ENCODE results near the gene CD38. TPM values are rescaled to one million over a fixed set of nuclear protein-coding genes. Genes with fewer than 3 reads are reported as not detected.

CD38 gene
- polyA plus RNA-seq, 2 of the 4 experiments (the other 2 are of a cell fraction), result 7.8 to 12.4 TPM

DNA sequence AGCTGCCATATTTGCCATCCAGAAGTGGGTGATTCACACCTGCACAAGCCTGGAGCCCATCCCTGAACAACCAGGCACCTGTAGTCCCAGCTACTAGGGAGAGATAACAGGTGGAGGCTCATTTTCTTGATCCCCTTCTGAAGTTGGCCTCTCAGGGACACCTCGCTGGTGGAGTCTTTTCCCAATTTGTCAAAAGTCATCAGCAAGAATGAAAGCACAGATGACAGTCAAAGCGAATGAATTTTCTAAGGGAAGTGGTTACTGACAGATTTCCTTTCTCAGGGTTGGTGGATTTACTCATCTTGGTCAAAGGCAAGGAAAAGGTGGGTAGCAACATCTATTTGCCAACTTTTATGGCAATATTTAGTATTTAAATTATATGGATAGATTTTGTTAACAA is 123.9 kb downstream of the CD38 start:
- H3K4me1 ChIP-seq, result peaks cover 24% of the 10 kb centered on the region; the same call in 2 of the 3 replicates
- no peak for DNase-seq (ENCODE audit: low read depth in 1 of 2, low spot score in 1 of 2)
- no peak for FAIRE-seq
- no peak overlapping the region for H3K4me3 ChIP-seq
- H3K27ac ChIP-seq, result no peak overlapping the region
- no peak for TF ChIP-seq RCOR1 (IDR thresholded peaks at IDR 0.05; ENCODE audit: low read depth, low read length)
- no peak for TF ChIP-seq ZSCAN20 (CRISPR knock-in tag; IDR thresholded peaks at IDR 0.05)
- TF ChIP-seq ESRRA (IDR thresholded peaks at IDR 0.05; ENCODE audit: borderline replicate concordance, low read length), result no peak
- no peak for TF ChIP-seq CBX8 (IDR thresholded peaks at IDR 0.05)
- TF ChIP-seq NFE2L2 (conservative IDR thresholded peaks at IDR 0.05; ENCODE audit: low read length), result no peak
- TF ChIP-seq MYC (IDR thresholded peaks at IDR 0.05; ENCODE audit: borderline replicate concordance, low read length), result no peak
- TF ChIP-seq, protein P1, sequence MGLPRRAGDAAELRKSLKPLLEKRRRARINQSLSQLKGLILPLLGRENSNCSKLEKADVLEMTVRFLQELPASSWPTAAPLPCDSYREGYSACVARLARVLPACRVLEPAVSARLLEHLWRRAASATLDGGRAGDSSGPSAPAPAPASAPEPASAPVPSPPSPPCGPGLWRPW (IDR thresholded peaks at IDR 0.05), result no peak
- TF ChIP-seq ZNF302 (CRISPR knock-in tag; IDR thresholded peaks at IDR 0.05), result no peak
- no peak for TF ChIP-seq KDM1A (IDR thresholded peaks at IDR 0.05; ENCODE audit: low read depth)
- no peak for TF ChIP-seq TFCP2L1 (CRISPR knock-in tag; IDR thresholded peaks at IDR 0.05)
- no peak for TF ChIP-seq EP300 (IDR thresholded peaks at IDR 0.05)
- TF ChIP-seq, protein P2, sequence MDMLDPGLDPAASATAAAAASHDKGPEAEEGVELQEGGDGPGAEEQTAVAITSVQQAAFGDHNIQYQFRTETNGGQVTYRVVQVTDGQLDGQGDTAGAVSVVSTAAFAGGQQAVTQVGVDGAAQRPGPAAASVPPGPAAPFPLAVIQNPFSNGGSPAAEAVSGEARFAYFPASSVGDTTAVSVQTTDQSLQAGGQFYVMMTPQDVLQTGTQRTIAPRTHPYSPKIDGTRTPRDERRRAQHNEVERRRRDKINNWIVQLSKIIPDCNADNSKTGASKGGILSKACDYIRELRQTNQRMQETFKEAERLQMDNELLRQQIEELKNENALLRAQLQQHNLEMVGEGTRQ (IDR thresholded peaks at IDR 0.05), result no peak
- no peak for TF ChIP-seq ZC3H11A (IDR thresholded peaks at IDR 0.05)
- TF ChIP-seq ZFP36 (IDR thresholded peaks at IDR 0.05; ENCODE audit: borderline replicate concordance, partially characterized antibody), result no peak
- no peak for TF ChIP-seq EHMT2 (IDR thresholded peaks at IDR 0.05; ENCODE audit: low read depth)
- no peak for TF ChIP-seq RAD21 (conservative IDR thresholded peaks at IDR 0.05 in 1 of 2, IDR thresholded peaks at IDR 0.05 in 1 of 2)
- TF ChIP-seq NR3C1 (IDR thresholded peaks at IDR 0.05), result no peak
- TF ChIP-seq HOXA7 (CRISPR knock-in tag; IDR thresholded peaks at IDR 0.05), result no peak
- TF ChIP-seq, protein P3, sequence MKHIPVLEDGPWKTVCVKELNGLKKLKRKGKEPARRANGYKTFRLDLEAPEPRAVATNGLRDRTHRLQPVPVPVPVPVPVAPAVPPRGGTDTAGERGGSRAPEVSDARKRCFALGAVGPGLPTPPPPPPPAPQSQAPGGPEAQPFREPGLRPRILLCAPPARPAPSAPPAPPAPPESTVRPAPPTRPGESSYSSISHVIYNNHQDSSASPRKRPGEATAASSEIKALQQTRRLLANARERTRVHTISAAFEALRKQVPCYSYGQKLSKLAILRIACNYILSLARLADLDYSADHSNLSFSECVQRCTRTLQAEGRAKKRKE (CRISPR knock-in tag; IDR thresholded peaks at IDR 0.05; ENCODE audit: low read depth), result no peak
- TF ChIP-seq, protein P4, sequence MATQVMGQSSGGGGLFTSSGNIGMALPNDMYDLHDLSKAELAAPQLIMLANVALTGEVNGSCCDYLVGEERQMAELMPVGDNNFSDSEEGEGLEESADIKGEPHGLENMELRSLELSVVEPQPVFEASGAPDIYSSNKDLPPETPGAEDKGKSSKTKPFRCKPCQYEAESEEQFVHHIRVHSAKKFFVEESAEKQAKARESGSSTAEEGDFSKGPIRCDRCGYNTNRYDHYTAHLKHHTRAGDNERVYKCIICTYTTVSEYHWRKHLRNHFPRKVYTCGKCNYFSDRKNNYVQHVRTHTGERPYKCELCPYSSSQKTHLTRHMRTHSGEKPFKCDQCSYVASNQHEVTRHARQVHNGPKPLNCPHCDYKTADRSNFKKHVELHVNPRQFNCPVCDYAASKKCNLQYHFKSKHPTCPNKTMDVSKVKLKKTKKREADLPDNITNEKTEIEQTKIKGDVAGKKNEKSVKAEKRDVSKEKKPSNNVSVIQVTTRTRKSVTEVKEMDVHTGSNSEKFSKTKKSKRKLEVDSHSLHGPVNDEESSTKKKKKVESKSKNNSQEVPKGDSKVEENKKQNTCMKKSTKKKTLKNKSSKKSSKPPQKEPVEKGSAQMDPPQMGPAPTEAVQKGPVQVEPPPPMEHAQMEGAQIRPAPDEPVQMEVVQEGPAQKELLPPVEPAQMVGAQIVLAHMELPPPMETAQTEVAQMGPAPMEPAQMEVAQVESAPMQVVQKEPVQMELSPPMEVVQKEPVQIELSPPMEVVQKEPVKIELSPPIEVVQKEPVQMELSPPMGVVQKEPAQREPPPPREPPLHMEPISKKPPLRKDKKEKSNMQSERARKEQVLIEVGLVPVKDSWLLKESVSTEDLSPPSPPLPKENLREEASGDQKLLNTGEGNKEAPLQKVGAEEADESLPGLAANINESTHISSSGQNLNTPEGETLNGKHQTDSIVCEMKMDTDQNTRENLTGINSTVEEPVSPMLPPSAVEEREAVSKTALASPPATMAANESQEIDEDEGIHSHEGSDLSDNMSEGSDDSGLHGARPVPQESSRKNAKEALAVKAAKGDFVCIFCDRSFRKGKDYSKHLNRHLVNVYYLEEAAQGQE (IDR thresholded peaks at IDR 0.05), result no peak
- ATAC-seq, result no peak
- CTCF ChIA-PET, result interaction anchor here (0.8 to 3.2 kb wide), 2 partner anchors 19 to 54 kb away, joined by 3 to 18 read pairs; no protein-coding TSS in a partner anchor
- peaks cover 10% of the 10 kb centered on the region for H3K9me3 ChIP-seq
- 75% methylated on average over 2 of the region's 2 CpGs for WGBS (ENCODE audit: missing lambda C conversion rate)
- H3K4me2 ChIP-seq, result no peak overlapping the region
- POLR2A ChIA-PET, result no interaction called here

DNA sequence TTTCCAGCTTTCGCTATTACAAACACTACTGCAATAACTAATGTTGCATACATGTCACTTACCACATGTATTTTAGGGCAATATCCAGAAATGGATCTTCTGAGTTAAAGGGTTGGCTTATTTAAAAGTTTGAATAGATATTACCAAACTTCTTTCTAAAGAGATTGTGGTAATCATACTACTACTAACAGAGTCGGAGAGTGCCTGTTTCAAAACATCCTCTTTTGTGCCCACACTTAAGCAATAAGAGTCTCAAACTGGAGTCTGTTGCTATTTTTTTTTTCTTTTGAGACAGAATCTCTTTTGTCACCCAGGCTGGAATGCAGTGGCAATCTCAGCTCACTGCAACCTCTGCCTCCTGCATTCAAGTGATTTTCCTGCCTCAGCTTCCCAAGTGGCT is 124.6 kb downstream of the CD38 start:
- no peak for DNase-seq (ENCODE audit: low read depth in 1 of 2, low spot score in 1 of 2)
- FAIRE-seq, result no peak
- Histone ChIP-seq H3K9me3 (peaks cover 10% of the 10 kb centered on the region), H3K27ac (peak overlapping the region in 1 of 2 experiments; percentile 50; a peak in 1 of 6 replicates), H3K4me1 (peaks cover 17% of the 10 kb centered on the region; the same call in 2 of the 3 replicates), H3K4me3 (no peak overlapping the region), H3K4me2 (no peak overlapping the region)
- 93% methylated on average over 2 of the region's 2 CpGs for WGBS (ENCODE audit: missing lambda C conversion rate)
- POLR2A ChIA-PET, result no interaction called here
- CTCF ChIA-PET, result interaction anchor here (3.2 to 4.8 kb wide), 2 partner anchors 20 to 53 kb away, joined by 18 to 24 read pairs; no protein-coding TSS in a partner anchor
- no peak for ATAC-seq
- TF ChIP-seq POLR2AphosphoS2 (conservative IDR thresholded peaks at IDR 0.05; ENCODE audit: low read length) (no peak), ESRRA (IDR thresholded peaks at IDR 0.05; ENCODE audit: borderline replicate concordance, low read length) (no peak), EHMT2 (IDR thresholded peaks at IDR 0.05; ENCODE audit: low read depth) (no peak), JUN (IDR thresholded peaks at IDR 0.05) (no peak), HDAC2 (IDR thresholded peaks at IDR 0.05) (no peak), KDM5A (IDR thresholded peaks at IDR 0.05) (no peak), POLR2A (IDR thresholded peaks at IDR 0.05; ENCODE audit: low read length) (no peak), RCOR1 (IDR thresholded peaks at IDR 0.05; ENCODE audit: low read depth, low read length) (no peak), HOXA7 (CRISPR knock-in tag; IDR thresholded peaks at IDR 0.05) (no peak), TFCP2L1 (CRISPR knock-in tag; IDR thresholded peaks at IDR 0.05) (no peak), SMC3 (IDR thresholded peaks at IDR 0.05) (no peak), JUNB (IDR thresholded peaks at IDR 0.05) (no peak), EHF (CRISPR knock-in tag; IDR thresholded peaks at IDR 0.05) (no peak), SREBF2 (IDR thresholded peaks at IDR 0.05) (no peak), ZC3H11A (IDR thresholded peaks at IDR 0.05) (no peak), KDM1A (IDR thresholded peaks at IDR 0.05; ENCODE audit: low read depth) (no peak), CHD4 (IDR thresholded peaks at IDR 0.05; ENCODE audit: borderline replicate concordance) (no peak)
- TF ChIP-seq, protein P4 (IDR thresholded peaks at IDR 0.05), result no peak
